Brain pericyte (primary cell): ENCODE measurements around the gene IL26.
"Not testable (repeated sequence)": the region's sequence is repeated elsewhere in the genome, so short reads cannot be mapped to it uniquely, and the experiment has no call there.

Experiments used
- DNase-seq: peaks from one replicate; pipeline ENCODE4 v3.0.0-alpha.2; 2012; ENCODE audit warnings: low read depth, low spot score

The IL26 gene

DNA sequence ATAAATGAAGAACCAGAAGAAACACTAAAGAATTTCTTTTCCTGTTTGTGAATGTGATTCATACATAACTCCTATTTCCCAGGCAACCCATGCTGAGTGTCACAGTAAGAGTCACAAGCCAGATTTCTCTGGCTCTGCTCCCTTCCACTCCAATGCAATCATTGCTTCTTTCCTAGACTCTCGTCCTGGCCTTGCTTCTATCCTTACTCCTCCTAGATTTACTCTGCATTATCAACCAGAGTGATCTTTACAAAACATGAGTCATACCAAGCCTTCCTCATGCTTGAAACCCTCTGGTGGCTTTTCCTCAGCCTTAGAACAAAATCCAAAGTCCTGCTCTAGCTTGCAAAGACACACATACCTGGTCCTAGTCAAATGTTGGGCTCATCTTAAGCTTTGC, 14.5 kb upstream of the IL26 start:
- DNase-seq: no peak

DNA sequence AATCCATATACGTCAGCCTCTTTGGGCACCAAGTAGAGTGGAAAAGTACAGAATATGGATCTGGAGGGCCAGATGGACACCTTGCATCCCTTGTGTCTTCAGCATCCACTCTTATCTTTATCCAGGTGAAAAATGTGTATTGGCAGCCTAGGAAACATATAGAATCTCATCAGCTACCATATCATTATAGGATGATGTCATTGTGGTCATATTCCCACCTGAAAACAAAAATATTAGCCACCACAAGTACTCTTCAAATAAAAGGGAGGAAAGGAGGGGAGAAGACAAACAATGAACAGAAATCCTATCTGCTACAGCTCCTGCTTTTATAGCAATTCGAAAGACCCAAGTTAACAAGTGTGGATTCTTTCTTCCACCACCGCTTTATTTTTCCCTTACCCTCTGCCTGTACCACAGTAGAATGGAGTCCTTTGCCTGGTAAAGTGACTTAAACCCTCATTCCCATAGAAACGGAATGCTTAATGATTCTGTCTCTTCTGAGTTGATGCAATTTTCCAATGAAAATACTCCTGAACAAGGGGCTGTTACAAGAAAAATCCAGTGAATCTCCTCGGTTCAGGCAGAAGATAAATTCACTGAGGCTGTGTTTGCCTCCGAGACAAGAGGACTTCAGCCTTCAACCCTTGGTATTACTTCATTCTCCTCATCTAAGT, 13.8 kb upstream of the IL26 start:
- DNase-seq: no peak

DNA sequence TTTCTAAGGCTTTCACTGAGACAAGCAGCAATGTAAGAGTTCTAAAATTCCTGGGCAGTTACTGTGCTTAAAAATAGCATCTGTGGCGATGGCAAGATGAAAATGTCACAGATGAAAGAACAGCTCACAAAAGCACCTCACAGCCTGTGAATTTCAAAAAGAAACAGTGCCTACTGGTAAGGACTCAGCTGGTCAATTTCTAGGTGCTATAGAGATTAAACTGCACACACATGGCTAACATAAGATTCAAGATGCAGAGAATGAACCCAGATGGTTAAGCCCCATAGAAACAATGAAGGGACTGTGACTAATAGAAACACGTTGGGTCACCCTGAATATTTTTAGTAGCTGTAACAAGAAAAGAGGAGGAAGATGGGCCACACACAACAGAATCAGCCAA, 12.0 kb upstream of the IL26 start:
- no peak for DNase-seq

DNA sequence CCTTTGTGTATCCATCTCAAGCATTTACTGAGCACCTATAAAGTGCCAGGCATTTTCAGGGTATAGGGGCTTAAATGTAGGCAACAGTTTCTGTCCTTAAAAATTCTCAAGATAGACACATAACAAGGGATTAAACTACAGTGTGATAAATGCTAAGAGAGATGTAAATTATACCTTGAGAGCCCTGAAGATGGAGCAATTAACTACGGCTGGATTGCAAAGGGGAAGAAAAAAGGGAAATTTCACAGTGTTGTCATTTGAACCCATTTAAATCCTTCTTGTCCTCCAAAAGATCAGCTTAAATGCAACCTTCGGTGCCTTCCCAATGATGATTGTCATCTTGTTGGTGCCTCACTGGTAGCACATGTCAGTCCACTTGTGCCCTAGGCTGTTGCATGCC, 11.5 kb upstream of the IL26 start:
- DNase-seq: no peak

DNA sequence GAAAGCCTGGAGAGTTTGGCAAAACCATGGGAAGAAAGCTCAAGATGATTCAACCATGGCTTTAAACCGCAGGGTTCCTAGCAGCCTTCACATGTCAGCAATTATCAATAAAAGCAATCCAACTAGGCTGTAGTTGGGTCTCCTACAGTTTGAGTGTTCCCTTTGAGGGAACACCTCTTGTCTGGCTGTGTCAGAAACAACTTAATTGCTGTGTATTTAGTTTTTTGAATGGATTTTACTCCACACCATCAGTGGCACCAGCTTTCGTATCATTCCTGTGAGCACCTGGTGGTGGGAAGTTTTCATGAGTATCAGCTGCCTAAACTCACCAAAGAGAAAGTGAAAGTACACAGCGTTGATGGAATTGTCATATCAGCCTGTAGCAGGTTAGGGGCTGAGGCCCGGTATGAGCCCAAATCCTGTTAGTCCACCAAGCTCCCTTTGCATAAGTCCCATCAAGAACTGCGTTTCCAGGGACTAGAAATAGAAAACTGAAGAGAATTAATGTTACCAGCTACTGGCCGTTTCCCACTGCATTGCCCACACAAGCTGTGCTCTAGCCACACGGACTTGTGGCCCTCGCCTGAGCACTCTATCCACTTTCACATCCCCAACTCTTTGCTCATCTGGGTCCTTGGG, 10.9 kb upstream of the IL26 start:
- DNase-seq: no peak

DNA sequence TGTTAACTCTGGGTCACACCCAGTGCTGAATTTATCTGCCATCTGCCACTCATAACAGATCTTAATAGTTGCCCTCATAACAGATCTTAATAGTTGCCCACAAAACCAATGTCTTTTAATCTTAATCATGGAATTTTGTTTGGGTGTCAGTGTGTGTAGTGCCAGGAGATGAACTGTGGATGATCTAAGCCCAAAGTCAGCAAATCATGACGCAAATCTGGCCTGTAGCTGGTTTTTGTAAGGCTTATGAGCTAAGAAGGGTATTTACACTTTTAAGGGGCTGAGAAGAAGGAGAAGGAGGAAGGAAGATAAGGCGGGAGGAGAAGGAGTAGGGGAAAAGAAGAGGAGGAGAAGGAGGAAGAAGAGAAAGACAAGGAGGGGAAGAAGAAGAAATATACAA, 10.0 kb upstream of the IL26 start:
- no peak for DNase-seq

DNA sequence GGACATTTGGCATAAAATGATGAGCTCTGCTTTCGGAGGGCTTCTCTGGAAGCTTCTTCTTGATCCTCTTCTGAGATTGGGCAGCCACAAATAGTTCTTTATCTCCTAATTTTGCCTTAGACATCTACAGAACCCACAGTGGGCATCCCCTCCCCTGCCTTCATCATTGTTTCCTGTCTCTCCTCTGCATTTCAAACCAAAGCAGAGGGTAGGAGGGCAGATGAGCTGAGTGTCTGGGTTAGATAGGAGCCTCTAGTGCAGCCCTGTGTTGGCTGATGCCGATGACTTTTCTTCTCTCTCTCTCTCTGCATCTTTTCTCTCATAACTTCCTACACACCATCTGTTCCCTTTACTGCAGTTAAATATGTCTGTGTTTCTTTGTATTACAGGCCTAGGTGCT, 8.5 kb upstream of the IL26 start:
- no peak for DNase-seq

DNA sequence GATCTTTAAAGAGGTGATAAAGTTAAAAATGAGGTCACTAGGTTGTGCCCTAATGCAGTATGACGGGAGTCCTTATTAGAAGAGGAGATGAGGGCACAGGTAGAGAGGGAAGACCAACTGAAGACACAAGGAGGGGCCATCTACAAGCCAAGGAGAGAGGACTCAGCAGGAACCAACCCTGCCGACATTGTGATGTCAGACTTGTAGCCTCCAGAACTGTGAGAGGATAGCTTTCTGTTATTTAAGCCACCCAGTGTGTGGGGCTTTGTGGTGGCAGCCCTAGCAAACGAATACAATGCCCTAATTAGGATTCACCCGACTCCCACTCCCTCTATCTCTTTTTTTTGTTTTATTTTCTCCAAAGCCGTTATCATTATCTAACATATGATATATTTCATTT, 7.9 kb upstream of the IL26 start:
- no peak for DNase-seq

DNA sequence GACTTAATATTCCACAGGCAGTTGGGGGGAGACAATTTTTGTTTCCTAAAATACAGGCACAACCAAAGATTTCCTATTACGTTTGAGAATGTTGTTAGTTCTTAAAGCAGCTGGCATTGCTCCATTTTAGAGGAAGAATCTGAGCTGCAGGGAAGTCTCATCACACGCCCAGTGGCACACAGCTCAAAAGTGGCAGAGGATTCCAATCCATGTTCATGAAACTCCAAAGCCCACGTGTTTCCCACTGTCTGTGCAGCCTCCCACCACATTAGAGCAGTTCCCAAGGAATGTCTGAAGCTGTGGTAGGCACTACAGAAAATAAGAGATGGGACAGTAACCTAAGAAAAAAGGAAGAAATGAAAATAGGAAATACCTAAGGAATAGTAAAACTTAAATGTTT, 6.1 kb upstream of the IL26 start:
- no peak for DNase-seq

DNA sequence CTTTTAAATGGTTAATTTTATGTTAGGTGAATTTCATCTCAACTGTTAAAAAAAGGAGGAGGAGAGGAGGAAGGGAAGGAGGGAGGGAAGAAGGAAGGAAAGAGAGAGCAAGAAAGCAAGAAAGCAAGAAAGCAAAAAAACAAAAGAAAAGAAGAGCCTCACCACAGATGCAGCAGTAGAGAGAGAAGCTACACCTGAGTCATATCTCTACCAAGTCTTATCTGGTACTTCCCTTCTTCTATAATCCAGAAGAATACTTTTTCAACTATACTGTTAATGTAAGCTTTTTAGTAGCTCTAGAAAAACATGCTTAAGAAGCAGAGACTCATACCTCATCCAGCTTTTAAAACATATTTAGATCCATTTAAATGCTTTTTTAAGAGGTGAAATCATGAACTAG, 5.6 kb upstream of the IL26 start:
- DNase-seq: no peak

DNA sequence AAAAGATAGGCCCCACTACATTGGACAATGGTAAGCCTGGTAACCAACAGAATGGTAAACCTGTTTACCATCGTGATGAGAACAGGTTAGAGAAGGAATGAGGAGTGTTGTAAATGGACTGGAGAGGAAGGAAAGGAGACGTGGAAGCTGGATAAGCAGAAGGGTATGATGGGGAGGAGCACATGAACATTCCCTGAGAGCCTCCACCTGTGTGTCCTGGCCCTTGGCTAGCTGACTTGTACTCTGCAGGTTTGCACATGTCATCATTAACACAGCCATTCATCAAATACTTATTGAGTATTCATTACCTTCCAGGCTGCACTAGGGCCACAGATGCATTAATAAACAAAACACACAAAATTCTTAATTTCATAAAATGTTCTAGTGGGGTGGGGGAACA, 4.3 kb upstream of the IL26 start:
- DNase-seq: no peak

DNA sequence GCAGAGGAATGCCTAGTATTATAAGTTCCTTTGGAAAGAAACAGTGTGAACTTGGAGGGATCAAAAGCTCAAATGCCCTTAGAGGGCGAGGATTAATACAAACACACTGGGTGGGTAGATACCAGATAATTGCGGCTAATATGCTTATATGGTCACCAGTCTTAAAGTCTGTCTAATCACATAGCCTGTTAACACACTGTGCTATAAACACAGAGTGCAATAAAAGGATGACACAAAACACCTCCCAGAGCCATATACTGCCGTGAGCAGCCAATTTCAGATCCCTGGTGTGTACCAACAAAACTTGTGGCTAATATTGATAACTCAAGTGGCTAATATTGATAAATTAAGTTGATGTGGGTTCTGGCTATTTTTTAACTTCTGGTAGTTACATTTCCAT, 1.7 kb upstream of the IL26 start:
- no peak for DNase-seq

DNA sequence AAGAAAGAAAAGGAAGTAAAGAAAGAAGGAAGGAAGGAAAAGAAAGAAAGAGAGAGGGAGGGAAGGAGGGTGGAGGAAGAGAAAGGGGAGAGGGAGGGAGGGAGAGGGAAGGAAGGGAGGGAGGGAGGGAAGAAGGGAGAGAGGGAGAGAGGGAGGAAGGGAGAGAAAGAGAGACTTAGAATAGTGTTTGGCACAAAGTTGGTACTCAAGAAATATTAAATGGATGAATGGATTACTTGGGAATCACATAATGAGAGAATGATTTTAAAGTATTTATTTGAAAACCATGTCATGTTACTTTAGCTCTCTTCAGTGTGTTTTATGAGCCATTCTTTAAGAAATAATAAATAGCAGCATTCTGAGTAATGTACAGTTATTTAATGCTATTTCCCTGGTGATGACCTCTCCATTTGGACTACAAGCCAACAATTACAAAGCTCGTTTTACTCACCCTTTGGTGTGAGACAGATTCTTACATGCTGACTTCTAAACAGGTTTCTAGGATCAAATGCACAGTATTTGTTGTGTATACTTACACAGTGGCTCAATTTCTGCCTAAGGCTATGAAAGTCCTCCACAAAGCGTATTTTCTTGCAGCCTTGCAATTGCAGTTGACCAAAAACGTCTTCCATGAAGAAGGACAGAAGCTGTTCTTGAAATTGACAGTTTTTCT, 861 bp downstream of the IL26 start:
- no peak for DNase-seq

DNA sequence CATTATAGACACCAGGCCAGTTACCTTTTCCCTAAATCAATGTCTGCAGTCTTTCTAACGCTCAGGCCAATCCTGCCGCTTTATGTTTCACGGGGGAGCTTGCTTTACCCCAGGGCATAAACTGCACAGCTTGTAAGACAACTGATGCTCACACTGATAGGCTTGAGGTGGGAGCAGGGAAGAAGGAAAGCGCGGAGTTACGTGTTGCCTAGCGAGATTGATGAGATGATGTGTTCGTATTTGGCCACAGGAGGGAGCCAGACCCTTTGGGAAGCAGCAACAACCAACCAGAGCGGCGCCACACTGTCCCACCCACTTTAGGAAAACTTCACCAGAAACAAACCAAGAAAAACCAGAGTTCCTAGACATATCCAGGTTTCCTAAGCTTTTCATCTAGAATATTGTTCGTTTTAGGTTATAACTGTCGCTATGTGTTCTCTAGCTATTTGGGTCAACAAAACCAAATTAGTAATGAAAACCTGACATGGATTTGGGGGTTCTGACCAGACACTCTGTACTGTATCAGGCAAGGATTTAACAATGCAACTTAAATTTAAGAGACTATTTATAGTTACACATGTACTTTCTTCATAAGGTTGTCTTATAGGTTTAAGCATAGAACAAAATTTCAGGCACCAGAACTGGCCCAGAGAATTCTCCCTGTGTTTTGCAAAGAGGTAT, 2.4 kb downstream of the IL26 start:
- peak; percentile 65 for DNase-seq

DNA sequence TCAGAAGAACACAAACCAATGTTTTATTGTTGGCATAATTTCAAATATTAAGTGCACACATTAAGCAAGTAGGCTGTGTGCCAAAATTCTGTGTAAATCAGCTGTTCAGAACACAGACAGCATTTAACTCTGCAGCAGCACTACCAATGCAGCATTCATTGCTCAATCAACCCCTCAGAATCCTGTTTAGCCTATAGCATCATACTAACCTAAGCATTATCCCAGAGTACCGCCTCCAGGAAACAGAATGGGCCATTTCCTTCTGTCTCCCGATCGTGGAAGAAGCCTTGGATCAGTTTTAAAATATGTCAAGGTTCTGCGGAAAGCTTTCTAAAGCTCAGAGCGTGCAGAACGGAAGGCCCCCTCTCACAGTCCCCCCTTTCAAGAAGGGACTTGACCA, 3.3 kb downstream of the IL26 start:
- DNase-seq: no peak

DNA sequence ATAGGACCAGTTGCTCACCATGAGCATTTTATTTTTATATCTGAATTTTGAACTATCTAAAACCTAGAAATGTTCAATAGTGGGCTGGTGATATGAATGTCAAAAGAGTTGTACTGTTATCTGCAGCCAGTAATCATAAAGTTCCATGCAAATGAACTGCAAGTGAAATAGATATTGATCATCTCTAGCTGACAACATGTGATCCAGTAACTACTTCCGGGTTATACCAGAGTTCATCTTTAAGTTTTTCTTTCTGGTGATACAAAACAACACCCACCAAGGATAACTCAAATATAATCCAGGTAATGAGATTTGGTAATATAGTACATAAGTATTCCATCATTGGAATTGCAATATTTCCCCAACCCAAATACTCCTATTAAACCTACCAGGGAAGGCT, 4.1 kb downstream of the IL26 start:
- DNase-seq: no peak

DNA sequence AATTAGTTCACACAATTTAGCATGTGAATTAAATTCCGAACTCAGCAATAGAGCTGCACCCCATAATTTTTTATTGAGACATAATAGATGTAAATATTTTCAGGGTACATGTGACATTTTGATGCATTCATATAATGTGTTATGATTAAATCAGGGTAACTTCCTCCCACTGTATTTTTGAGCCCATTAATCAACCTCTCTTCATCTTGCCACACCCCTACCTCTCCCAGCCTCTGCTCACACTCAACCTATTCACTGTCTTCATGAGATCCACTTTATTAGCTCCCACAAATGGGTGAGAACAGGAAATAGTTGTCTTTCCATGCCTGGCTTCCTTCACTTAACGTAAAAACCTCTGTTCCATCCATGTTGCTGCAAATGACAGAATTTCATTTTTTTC, 14.7 kb downstream of the IL26 start:
- DNase-seq: no peak

DNA sequence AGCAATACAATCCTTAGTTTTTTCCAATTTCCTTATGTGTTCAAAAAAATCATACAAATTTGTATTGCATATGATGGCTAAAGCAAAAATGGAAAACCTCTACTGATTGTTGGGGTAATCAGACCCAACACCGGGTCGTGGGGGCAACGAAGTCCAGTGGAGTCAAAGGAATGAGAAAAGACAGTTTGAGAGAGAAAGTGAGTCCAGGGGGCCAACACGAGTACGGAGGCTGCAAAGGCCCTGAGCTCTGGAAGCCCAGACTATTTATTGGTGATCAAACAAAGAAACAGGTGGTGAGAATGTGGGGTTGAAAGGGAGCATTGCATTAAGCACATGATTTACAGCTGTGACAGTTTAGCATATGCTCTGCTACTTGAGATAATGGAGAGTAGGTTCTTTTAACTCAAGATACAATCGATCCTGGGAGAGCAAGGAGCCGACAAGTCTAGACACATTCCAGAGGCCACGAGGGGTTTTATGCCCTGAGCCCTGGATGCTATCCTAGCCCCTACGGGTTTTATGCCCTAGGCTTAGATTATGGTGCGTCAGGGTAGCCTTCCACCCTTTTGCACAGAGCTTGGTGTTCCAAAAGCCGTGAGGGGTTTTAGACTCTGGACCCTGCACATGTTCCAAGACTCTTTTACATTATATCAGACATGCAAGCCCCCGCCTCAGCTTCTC, 16.4 kb downstream of the IL26 start:
- DNase-seq: not testable (repeated sequence)

DNA sequence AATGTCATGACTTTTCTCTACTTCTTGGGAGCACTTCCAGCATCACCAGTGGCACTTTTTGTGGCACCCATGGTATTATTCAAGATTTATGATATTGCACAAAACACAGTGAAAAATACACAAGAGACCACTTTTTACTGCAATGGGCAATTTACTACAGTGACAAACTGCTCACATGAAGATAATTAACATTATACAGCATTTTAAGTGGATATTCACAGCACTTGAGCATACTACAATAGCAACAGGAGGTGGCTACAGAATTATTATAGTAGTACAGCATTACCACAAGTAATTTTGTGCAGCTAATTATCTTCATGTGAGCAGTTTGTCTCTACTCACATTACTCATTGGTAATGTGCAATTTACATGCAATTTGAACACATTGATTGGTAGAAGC, 18.3 kb downstream of the IL26 start:
- DNase-seq: no peak

DNA sequence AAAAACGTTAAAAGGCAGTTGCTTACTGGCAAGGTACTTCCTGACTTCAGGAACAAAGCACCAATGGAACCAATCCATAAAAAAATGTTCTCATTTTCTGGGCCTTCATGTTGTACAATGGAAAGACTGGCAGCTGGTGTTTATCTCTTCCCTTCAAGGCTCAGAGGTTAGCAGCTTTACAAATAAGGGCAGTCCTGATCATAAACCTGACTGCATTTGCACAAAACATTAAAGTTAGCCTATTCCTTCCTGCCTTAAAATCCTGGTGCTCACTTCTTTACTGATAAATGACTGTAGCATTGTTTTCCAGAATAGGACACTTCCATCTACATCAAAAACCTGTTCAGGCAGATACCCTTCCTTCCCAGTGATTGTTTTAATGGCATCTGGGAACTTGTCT, 19.2 kb downstream of the IL26 start:
- no peak for DNase-seq

DNA sequence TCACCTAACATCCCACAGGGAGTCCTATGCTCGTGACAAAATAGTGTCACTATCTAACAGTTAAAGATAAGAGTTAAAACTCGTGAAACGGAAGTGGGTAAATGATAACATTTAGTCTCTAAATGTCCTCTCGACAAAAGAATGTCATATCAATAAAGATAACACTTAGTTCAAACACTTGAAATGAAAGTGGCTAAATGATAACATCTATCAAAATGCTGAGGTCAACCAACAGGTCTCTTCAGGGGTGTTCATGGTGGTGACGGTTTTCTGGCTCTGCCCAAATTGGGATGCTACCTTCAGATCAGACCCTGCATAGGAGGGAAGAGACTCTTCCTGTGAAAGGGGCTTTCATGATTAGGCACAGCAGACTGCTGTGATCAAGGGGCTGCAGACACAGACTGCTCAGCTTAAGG, 22.1 kb downstream of the IL26 start:
- no peak for DNase-seq

DNA sequence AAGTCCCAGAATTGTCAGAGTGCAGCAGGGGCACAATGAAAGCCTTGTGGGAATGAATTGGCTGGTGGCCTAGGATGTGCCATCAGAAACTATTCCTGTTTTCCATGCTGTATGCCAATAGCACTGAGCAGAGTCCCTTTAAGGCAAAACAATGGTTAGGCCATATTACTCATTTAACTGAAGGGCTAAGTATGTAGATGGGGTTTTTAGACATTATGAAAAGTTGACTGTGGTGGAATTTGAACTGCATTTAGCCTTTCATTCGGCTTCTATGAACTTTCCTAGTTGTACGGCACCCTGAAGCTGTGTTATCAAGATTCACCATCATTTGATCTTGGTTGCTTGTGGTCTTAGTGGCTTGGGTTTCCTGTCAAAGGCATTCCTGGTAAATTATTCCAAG, 24.8 kb downstream of the IL26 start:
- DNase-seq: no peak
